Astrocyte (in vitro differentiated cells and primary cell): ENCODE measurements around the gene SLC16A7. TPM values are rescaled to one million over a fixed set of nuclear protein-coding genes. Genes with fewer than 3 reads are reported as not detected.

ENCODE experiments used
- DNase-seq: peaks from one replicate; pipeline ENCODE4 v3.0.0-alpha.2; 2010; ENCODE audit warnings: low read depth
- FAIRE-seq: peaks from 2 replicates; lab custom pipeline; 2011; peaks lifted over from hg19 to GRCh38; lab: Jason Lieb, UNC
- H2AFZ ChIP-seq: 2 replicates; pipeline ENCODE4 v1.6.0; 2012; ENCODE audit warnings: low read depth, low read length, inconsistent platforms
- H3K27ac ChIP-seq: 2 replicates; pipeline ENCODE4 v1.5.1; 2011; ENCODE audit warnings: low read depth, low read length, inconsistent platforms
- H3K27me3 ChIP-seq: 2 replicates; pipeline ENCODE4 v1.6.0; 2011; ENCODE audit warnings: low read length, inconsistent platforms; ENCODE audit not compliant: insufficient read depth
- H3K36me3 ChIP-seq: 2 replicates; pipeline ENCODE4 v1.5.1; 2011; ENCODE audit warnings: low read length, inconsistent platforms; ENCODE audit not compliant: insufficient read depth
- H3K4me1 ChIP-seq: 2 replicates; pipeline ENCODE4 v1.5.1; 2011; ENCODE audit warnings: low read length, inconsistent platforms; ENCODE audit not compliant: insufficient read depth
- H3K4me2 ChIP-seq: 2 replicates; pipeline ENCODE4 v1.6.0; 2012; ENCODE audit warnings: low read length, inconsistent platforms
- H3K4me3 ChIP-seq: 2 replicates; pipeline ENCODE4 v1.5.1; 2011; ENCODE audit warnings: low read depth, mild to moderate bottlenecking, low read length, inconsistent platforms; ENCODE audit not compliant: insufficient read depth
- H3K79me2 ChIP-seq: 2 replicates; pipeline ENCODE4 v1.6.0; 2012; ENCODE audit warnings: mild to moderate bottlenecking, low read length, inconsistent platforms; ENCODE audit not compliant: insufficient read depth
- H3K9ac ChIP-seq: 2 replicates; pipeline ENCODE4 v1.6.0; 2012; ENCODE audit warnings: mild to moderate bottlenecking, low read length, inconsistent platforms
- H3K9me3 ChIP-seq: 2 replicates; pipeline ENCODE4 v1.5.1; 2012; ENCODE audit warnings: low read depth, mild to moderate bottlenecking, low read length, inconsistent platforms; ENCODE audit not compliant: insufficient read depth
- H4K20me1 ChIP-seq: 2 replicates; pipeline ENCODE4 v1.6.0; 2012; ENCODE audit warnings: low read length, inconsistent platforms; ENCODE audit not compliant: insufficient read depth
- H3K27ac Mint-ChIP-seq: one replicate; pipeline ENCODE4 v1.8.0; 2021; ENCODE audit warnings: mild to moderate bottlenecking, mixed read lengths; ENCODE audit not compliant: unreplicated experiment
- H3K27me3 Mint-ChIP-seq: one replicate; pipeline ENCODE4 v1.8.0; 2021; ENCODE audit warnings: low read depth, mixed read lengths; ENCODE audit not compliant: unreplicated experiment
- H3K36me3 Mint-ChIP-seq: one replicate; pipeline ENCODE4 v1.8.0; 2021; ENCODE audit warnings: low read depth, mixed read lengths; ENCODE audit not compliant: unreplicated experiment
- H3K4me1 Mint-ChIP-seq: one replicate; pipeline ENCODE4 v1.8.0; 2021; ENCODE audit warnings: low read depth, mixed read lengths; ENCODE audit not compliant: unreplicated experiment
- H3K4me3 Mint-ChIP-seq: one replicate; pipeline ENCODE4 v1.8.0; 2021; ENCODE audit warnings: mild to moderate bottlenecking, moderate library complexity, mixed read lengths; ENCODE audit not compliant: unreplicated experiment
- H3K9me3 Mint-ChIP-seq: one replicate; pipeline ENCODE4 v1.8.0; 2021; ENCODE audit warnings: mild to moderate bottlenecking, mixed read lengths; ENCODE audit not compliant: unreplicated experiment
- EZH2 ChIP-seq: IDR thresholded peaks from 2 replicates; pipeline ENCODE4 v1.6.1; 2012; ENCODE audit warnings: mild to moderate bottlenecking, low read length, inconsistent platforms; ENCODE audit not compliant: insufficient read depth
- total RNA-seq: library from RNA; stranded (reverse); gene quantifications from 2 replicates; pipeline ENCODE4 v1.2.1, GENCODE V29; 2021
- TF ChIP-seq, protein P1 (sequence below): IDR thresholded peaks from 2 replicates; pipeline ENCODE4 v1.5.1; 2011; ENCODE audit warnings: low read depth, mild to moderate bottlenecking, inconsistent platforms, low read length, moderate library complexity; ENCODE audit not compliant: insufficient read depth

The SLC16A7 gene
- total RNA-seq, 1 donor from 2014 or later: 4.5 TPM

DNA sequence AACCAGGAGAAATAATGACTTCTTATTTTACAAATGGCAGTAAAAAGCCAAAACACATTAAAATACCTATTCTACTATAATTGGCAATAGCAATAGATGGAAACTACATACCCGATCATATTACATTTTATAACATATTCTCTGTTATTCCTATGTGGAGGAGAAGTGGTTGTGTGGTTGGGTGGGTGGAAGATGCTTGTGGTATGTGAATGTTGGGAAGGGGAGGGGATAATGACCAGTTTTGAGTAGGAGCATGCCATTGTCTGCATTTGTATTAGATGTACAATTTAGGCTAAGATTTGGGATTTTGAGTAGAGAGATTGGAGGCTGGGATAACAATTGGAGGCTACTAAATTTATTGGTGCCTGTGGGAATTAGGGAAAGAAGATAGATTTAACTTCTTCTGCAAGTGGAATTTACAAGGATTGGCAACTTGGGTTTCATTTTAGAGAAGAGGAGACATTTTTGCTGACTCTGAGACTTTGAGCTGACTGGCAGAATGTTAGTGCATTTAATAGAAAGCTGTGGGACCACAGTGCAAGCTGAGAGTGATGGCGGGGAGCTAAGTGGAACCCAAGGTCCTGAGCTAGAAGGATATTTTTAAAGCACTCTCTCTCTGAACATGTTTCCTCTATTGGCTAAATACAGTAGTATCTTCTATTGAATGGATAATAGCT is 65.2 kb downstream of the SLC16A7 start:
- H3K4me3 ChIP-seq: no peak overlapping the region
- peaks cover 20% of the 10 kb centered on the region for H3K4me1 Mint-ChIP-seq
- FAIRE-seq (no peak), DNase-seq (peak; percentile 54)
- peak overlapping the region; percentile 73 for H3K27ac Mint-ChIP-seq
- H3K79me2 ChIP-seq: no peaks in the 10 kb centered on the region
- H3K36me3 Mint-ChIP-seq: no peaks in the 10 kb centered on the region
- no peak overlapping the region for H3K27ac ChIP-seq
- H3K9me3 ChIP-seq: no peaks in the 10 kb centered on the region
- H3K4me2 ChIP-seq: no peak overlapping the region
- H4K20me1 ChIP-seq: no peaks in the 10 kb centered on the region
- no peaks in the 10 kb centered on the region for H3K27me3 Mint-ChIP-seq
- no peak overlapping the region for H3K9ac ChIP-seq
- no peak overlapping the region for H2AFZ ChIP-seq
- H3K27me3 ChIP-seq: no peaks in the 10 kb centered on the region
- H3K4me3 Mint-ChIP-seq: no peak overlapping the region
- H3K36me3 ChIP-seq: no peaks in the 10 kb centered on the region
- peaks cover 10% of the 10 kb centered on the region for H3K4me1 ChIP-seq
- H3K9me3 Mint-ChIP-seq: no peaks in the 10 kb centered on the region
- TF ChIP-seq, protein P1, sequence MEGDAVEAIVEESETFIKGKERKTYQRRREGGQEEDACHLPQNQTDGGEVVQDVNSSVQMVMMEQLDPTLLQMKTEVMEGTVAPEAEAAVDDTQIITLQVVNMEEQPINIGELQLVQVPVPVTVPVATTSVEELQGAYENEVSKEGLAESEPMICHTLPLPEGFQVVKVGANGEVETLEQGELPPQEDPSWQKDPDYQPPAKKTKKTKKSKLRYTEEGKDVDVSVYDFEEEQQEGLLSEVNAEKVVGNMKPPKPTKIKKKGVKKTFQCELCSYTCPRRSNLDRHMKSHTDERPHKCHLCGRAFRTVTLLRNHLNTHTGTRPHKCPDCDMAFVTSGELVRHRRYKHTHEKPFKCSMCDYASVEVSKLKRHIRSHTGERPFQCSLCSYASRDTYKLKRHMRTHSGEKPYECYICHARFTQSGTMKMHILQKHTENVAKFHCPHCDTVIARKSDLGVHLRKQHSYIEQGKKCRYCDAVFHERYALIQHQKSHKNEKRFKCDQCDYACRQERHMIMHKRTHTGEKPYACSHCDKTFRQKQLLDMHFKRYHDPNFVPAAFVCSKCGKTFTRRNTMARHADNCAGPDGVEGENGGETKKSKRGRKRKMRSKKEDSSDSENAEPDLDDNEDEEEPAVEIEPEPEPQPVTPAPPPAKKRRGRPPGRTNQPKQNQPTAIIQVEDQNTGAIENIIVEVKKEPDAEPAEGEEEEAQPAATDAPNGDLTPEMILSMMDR: no peak
- TF ChIP-seq EZH2: no peak

- DNase-seq: no peak
- Histone ChIP-seq H2AFZ (no peak overlapping the region), H3K4me3 (no peak overlapping the region), H3K9me3 (no peaks in the 10 kb centered on the region), H4K20me1 (no peaks in the 10 kb centered on the region), H3K79me2 (no peaks in the 10 kb centered on the region), H3K4me1 (no peaks in the 10 kb centered on the region), H3K4me2 (no peak overlapping the region), H3K36me3 (no peaks in the 10 kb centered on the region), H3K9ac (no peak overlapping the region), H3K27me3 (no peaks in the 10 kb centered on the region), H3K27ac (no peak overlapping the region)
- Mint-ChIP-seq H3K36me3 (no peaks in the 10 kb centered on the region), H3K4me1 (peaks cover 7% of the 10 kb centered on the region), H3K9me3 (peaks cover 8% of the 10 kb centered on the region), H3K4me3 (no peak overlapping the region), H3K27ac (no peak overlapping the region), H3K27me3 (no peaks in the 10 kb centered on the region)
- no peak for TF ChIP-seq EZH2
- TF ChIP-seq, protein P1: no peak
- FAIRE-seq: no peak
Measured at GRCh38 chr12:59664495-59664894, 68.7 kb downstream of the SLC16A7 start.

DNA sequence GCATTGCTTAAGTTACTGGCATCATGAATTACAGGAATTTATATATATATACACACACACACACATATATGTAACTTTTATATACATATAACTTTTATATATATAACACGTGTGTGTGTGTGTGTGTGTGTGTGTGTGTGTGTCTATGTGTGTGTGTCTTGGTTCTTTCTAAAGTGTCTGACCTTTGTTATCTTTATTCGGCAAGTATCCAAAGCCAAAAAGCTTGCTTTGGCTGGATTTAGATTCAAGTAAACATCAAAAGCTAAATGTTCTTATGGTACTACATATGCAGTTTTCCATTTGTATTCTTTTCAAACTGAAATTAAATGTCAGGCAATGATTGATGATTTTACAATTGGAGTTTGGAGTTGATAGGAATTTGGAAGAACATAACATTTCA is 69.9 kb downstream of the SLC16A7 start:
- Mint-ChIP-seq H3K27ac (no peak overlapping the region), H3K4me1 (peaks cover 7% of the 10 kb centered on the region), H3K27me3 (no peaks in the 10 kb centered on the region), H3K9me3 (peaks cover 8% of the 10 kb centered on the region), H3K36me3 (no peaks in the 10 kb centered on the region), H3K4me3 (no peak overlapping the region)
- Histone ChIP-seq H3K4me2 (no peak overlapping the region), H3K4me1 (no peaks in the 10 kb centered on the region), H3K9ac (no peak overlapping the region), H3K36me3 (no peaks in the 10 kb centered on the region), H3K27ac (no peak overlapping the region), H3K4me3 (no peak overlapping the region), H2AFZ (no peak overlapping the region), H4K20me1 (no peaks in the 10 kb centered on the region), H3K9me3 (no peaks in the 10 kb centered on the region), H3K79me2 (no peaks in the 10 kb centered on the region), H3K27me3 (no peaks in the 10 kb centered on the region)
- TF ChIP-seq, protein P1: no peak
- DNase-seq (no peak), FAIRE-seq (no peak)
